K562 (cell line): ENCODE results near the gene ZKSCAN4. TPM values are rescaled to one million over a fixed set of nuclear protein-coding genes. Genes with fewer than 3 reads are reported as not detected.
A peak's percentile ranks its signal among the peaks of the same experiment; 100 is the strongest.

ENCODE experiments used
- ATF7 ChIP-seq: fragments of 450-650 bp; IDR thresholded peaks from 2 replicates; pipeline ENCODE4 v1.7.1; 2014; ENCODE audit warnings: mild to moderate bottlenecking, moderate library complexity
- BCOR ChIP-seq: fragments of 450-650 bp; IDR thresholded peaks from 2 replicates; pipeline ENCODE4 v1.6.1; 2016
- CEBPG ChIP-seq, 3 experiments: fragments of 200-800 bp in 1 of 3; sonication (Bioruptor generic) in 1 of 3; sonication (generic) in 1 of 3; formaldehyde crosslinking in 1 of 3; IDR thresholded peaks in 2 of 3; conservative IDR thresholded peaks in 1 of 3; 2 replicates each; pipeline versions ENCODE4 v1.6.1 to v1.8.0; 2016 to 2022; ENCODE audit warnings: missing compliant biosample characterization in 2 of 3, missing genetic modification characterization in 2 of 3, mild to moderate bottlenecking in 1 of 3, missing genetic modification reagents in 1 of 3
- CHCHD3 ChIP-seq: fragments of 250-450 bp; sonication (Bioruptor Pico); IDR thresholded peaks from 2 replicates; pipeline ENCODE4 v2.1.2; 2022; ENCODE audit warnings: mild to moderate bottlenecking
- CHD4 ChIP-seq: fragments of 200-600 bp; sonication (generic); IDR thresholded peaks from 3 replicates; pipeline ENCODE4 v1.6.1; 2012; ENCODE audit warnings: low read depth, mild to moderate bottlenecking, mixed read lengths, low read length, inconsistent platforms; ENCODE audit not compliant: insufficient read depth, insufficient replicate concordance, poor library complexity, severe bottlenecking
- EWSR1 ChIP-seq: fragments of 450-650 bp; IDR thresholded peaks from 2 replicates; pipeline ENCODE4 v1.6.1; 2018; ENCODE audit warnings: borderline replicate concordance, mild to moderate bottlenecking, low read depth, moderate library complexity; ENCODE audit not compliant: partially characterized antibody
- HDAC1 ChIP-seq, 2 experiments: fragments of 450-650 bp; IDR thresholded peaks; 2 replicates each; pipeline ENCODE4 v1.6.1; 2016 to 2017; ENCODE audit warnings: inconsistent platforms in 1 of 2, mild to moderate bottlenecking in 1 of 2, moderate library complexity in 1 of 2
- HDAC2 ChIP-seq: fragments of 450-650 bp; IDR thresholded peaks from 2 replicates; pipeline ENCODE4 v1.6.1; 2016; ENCODE audit warnings: mild to moderate bottlenecking
- IRF9 ChIP-seq: fragments of 450-650 bp; IDR thresholded peaks from 2 replicates; pipeline ENCODE4 v1.6.1; 2016; ENCODE audit warnings: missing biosample characterization, missing genetic modification characterization
- MBD2 ChIP-seq: sonication (generic); IDR thresholded peaks from 2 replicates; pipeline ENCODE4 v1.6.1; 2016; ENCODE audit warnings: low read depth, borderline replicate concordance
- NR2C1 ChIP-seq, 2 experiments: fragments of 450-650 bp; IDR thresholded peaks; 2 replicates each; pipeline ENCODE4 v1.6.1; 2017; ENCODE audit warnings: mild to moderate bottlenecking in 2 of 2, antibody characterized with exemption in 1 of 2, inconsistent platforms in 1 of 2, missing compliant biosample characterization in 1 of 2, missing genetic modification characterization in 1 of 2
- PCBP2 ChIP-seq: fragments of 200-400 bp; formaldehyde crosslinking; IDR thresholded peaks from 2 replicates; pipeline ENCODE4 v1.6.1; 2018; ENCODE audit warnings: low read length, low read depth, mild to moderate bottlenecking, moderate library complexity; ENCODE audit not compliant: poor library complexity, severe bottlenecking
- PHF20 ChIP-seq: fragments of 450-650 bp; IDR thresholded peaks from 2 replicates; pipeline ENCODE4 v1.6.1; 2018; ENCODE audit not compliant: partially characterized antibody
- PTTG1 ChIP-seq: fragments of 450-650 bp; IDR thresholded peaks from 2 replicates; pipeline ENCODE4 v1.6.1; 2016; ENCODE audit warnings: low read depth, mild to moderate bottlenecking, missing genetic modification characterization, missing compliant biosample characterization
- RBM25 ChIP-seq: fragments of 200-400 bp; formaldehyde crosslinking; IDR thresholded peaks from 2 replicates; pipeline ENCODE4 v1.6.1; 2018; ENCODE audit warnings: low read length, low read depth, moderate library complexity; ENCODE audit not compliant: severe bottlenecking
- SMAD1 ChIP-seq: fragments of 150-350 bp; IDR thresholded peaks from 2 replicates; pipeline ENCODE4 v1.6.1; 2014; ENCODE audit warnings: low read length, low read depth; ENCODE audit not compliant: partially characterized antibody
- SUPT5H ChIP-seq: fragments of 450-650 bp; IDR thresholded peaks from 2 replicates; pipeline ENCODE4 v1.6.1; 2016
- VEZF1 ChIP-seq: fragments of 200-800 bp; sonication (Bioruptor generic); IDR thresholded peaks from 2 replicates; pipeline ENCODE4 v1.6.1; 2017; ENCODE audit warnings: missing genetic modification characterization, missing compliant biosample characterization
- ZBTB49 ChIP-seq: sonication (generic); formaldehyde crosslinking; IDR thresholded peaks from 2 replicates; pipeline ENCODE4 v1.8.0; 2022; ENCODE audit warnings: missing genetic modification reagents, mild to moderate bottlenecking, borderline replicate concordance
- ZNF583 ChIP-seq: fragments of 250-450 bp; sonication (Bioruptor Pico); IDR thresholded peaks from 2 replicates; pipeline ENCODE4 v1.4.0; 2020
- ZNF699 ChIP-seq: fragments of 250-450 bp; sonication (Bioruptor Pico); IDR thresholded peaks from 2 replicates; pipeline ENCODE4 v1.8.0; 2021; ENCODE audit warnings: mild to moderate bottlenecking, moderate library complexity; ENCODE audit not compliant: insufficient replicate concordance
- ZNF764 ChIP-seq: fragments of 250-450 bp; sonication (Bioruptor Pico); IDR thresholded peaks from 2 replicates; pipeline ENCODE4 v1.4.0; 2020; ENCODE audit warnings: low read depth, mild to moderate bottlenecking, moderate library complexity
- ZNF778 ChIP-seq: fragments of 450-650 bp; formaldehyde crosslinking; IDR thresholded peaks from 2 replicates; pipeline ENCODE4 v1.4.0; 2020; ENCODE audit warnings: mild to moderate bottlenecking, moderate library complexity
- polyA plus RNA-seq, 8 experiments: library from polyadenylated mRNA; depleted of rRNA in 4 of 8; stranded (reverse) in 5 of 8; unstranded in 3 of 8; fragments of >200 nt; fragmentation: Nextera tagmentation in 2 of 8; fragmentation: Illumina TruSeq in 1 of 8; extraction: Ambion mirVana in 2 of 8; extraction: Trizol in 1 of 8; gene quantifications; 2 replicates each; pipeline versions ENCODE4 v1.2.1 to v1.2.3, GENCODE V29; 2011 to 2014; ENCODE audit warnings: inconsistent platforms in 1 of 8, missing spikeins in 1 of 8
- total RNA-seq, 7 experiments: library from RNA; depleted of rRNA in 6 of 7; stranded (reverse); fragments of >200 nt in 6 of 7; fragmentation: Illumina TruSeq in 2 of 7; extraction: Trizol in 2 of 7; gene quantifications; 2 replicates each; pipeline versions ENCODE4 v1.2.1 to v1.2.3, GENCODE V29; 2011 to 2021; ENCODE audit warnings: low replicate concordance in 1 of 7

ZKSCAN4 gene
- total and polyA plus RNA-seq, 9 of the 15 experiments (the other 6 are each of a cell fraction or from before 2014, with no cell fraction given): 1.2 to 5.3 (median 4.7) TPM

GRCh38 chr6:28266962-28267694, 15.1 kb upstream of the ZKSCAN4 start, which contains the start of gene ZSCAN26 (continued):
- TF ChIP-seq NR2C1 (IDR thresholded peaks at IDR 0.05) (no peak; the same call in 1 of the 2 replicates), NR2C1 (tag; IDR thresholded peaks at IDR 0.05) (no peak), PCBP2 (no peak), CHCHD3 (no peak), HDAC1 (IDR thresholded peaks at IDR 0.05) (peak in 1 of 2 experiments; percentile 73; a peak in 2 of 4 replicates), CEBPG (CRISPR knock-in tag; IDR thresholded peaks at IDR 0.05) (no peak), CEBPG (tag; conservative IDR thresholded peaks at IDR 0.05 in 1 of 2, IDR thresholded peaks at IDR 0.05 in 1 of 2) (no peak), ATF7 (peak; percentile 86), EWSR1 (no peak), VEZF1 (peak; percentile 57; the same call in 1 of the 2 replicates), ZNF699 (no peak), ZNF764 (CRISPR knock-in tag) (no peak), CHD4 (no peak), ZNF778 (CRISPR knock-in tag) (no peak), BCOR (peak; percentile 54; the same call in 1 of the 2 replicates), PHF20 (peak; percentile 90), RBM25 (no peak), SUPT5H (peak; percentile 92), ZNF583 (CRISPR knock-in tag) (peak; percentile 82; the same call in 1 of the 2 replicates), IRF9 (no peak), HDAC2 (peak; percentile 78; the same call in 1 of the 2 replicates), ZBTB49 (CRISPR knock-in tag) (no peak), SMAD1 (peak; percentile 31), MBD2 (0 out of 2 replicates have a peak, but pooled peaks have one; percentile 62), PTTG1 (tag) (no peak)
